ENCODE data around the gene ASGR2.
"Not testable (repeated sequence)": the region's sequence is repeated elsewhere in the genome, so short reads cannot be mapped to it uniquely, and the experiment has no call there.

ASGR2 gene
- total RNA-seq = 0 to 0.19 (median 0.09) reads per million in 3 donors

- H3K4me3 ChIP-seq (ENCODE audit: insufficient read depth, low read depth, low read length, poor library complexity, severe bottlenecking) = no peak within 1 kb of the TSS
- H3K4me1 ChIP-seq (ENCODE audit: control insufficient read depth, insufficient read depth, low read length, poor library complexity, severe bottlenecking) = no peaks in the 10 kb centered on the region
- no peak for DNase-seq
- H3K27ac ChIP-seq (ENCODE audit: insufficient read depth, low read length, poor library complexity, severe bottlenecking) = no peak within 1 kb of the TSS
- no peaks in the 10 kb centered on the region for H3K36me3 ChIP-seq (ENCODE audit: control insufficient read depth, insufficient read depth, low read length)
- no peaks in the 10 kb centered on the region for H3K27me3 ChIP-seq (replicated peaks; ENCODE audit: control insufficient read depth, insufficient read depth, low read length, poor library complexity, severe bottlenecking)
- H3K9me3 ChIP-seq (ENCODE audit: control insufficient read depth, low read length) = no peaks in the 10 kb centered on the region
These were observed at the start of gene ASGR2 for GRCh38 chr17:7114241-7114874. Gene ASGR2 (minus strand): TSS chr17:7114822. CDS start chr17:7114240, 582 bp downstream.

- not testable (repeated sequence) for H3K27ac ChIP-seq (ENCODE audit: insufficient read depth, low read length, poor library complexity, severe bottlenecking); H3K4me3 ChIP-seq (ENCODE audit: insufficient read depth, low read depth, low read length, poor library complexity, severe bottlenecking); H3K36me3 ChIP-seq (ENCODE audit: control insufficient read depth, insufficient read depth, low read length); H3K27me3 ChIP-seq (replicated peaks; ENCODE audit: control insufficient read depth, insufficient read depth, low read length, poor library complexity, severe bottlenecking); DNase-seq; H3K4me1 ChIP-seq (ENCODE audit: control insufficient read depth, insufficient read depth, low read length, poor library complexity, severe bottlenecking); H3K9me3 ChIP-seq (ENCODE audit: control insufficient read depth, low read length)
These were observed 44.9 kb upstream of the ASGR2 start for GRCh38 chr17:7159571-7159970.

- not testable (repeated sequence) for DNase-seq; H3K4me1 ChIP-seq (ENCODE audit: control insufficient read depth, insufficient read depth, low read length, poor library complexity, severe bottlenecking); H3K36me3 ChIP-seq (ENCODE audit: control insufficient read depth, insufficient read depth, low read length); H3K27ac ChIP-seq (ENCODE audit: insufficient read depth, low read length, poor library complexity, severe bottlenecking); H3K27me3 ChIP-seq (replicated peaks; ENCODE audit: control insufficient read depth, insufficient read depth, low read length, poor library complexity, severe bottlenecking); H3K9me3 ChIP-seq (ENCODE audit: control insufficient read depth, low read length); H3K4me3 ChIP-seq (ENCODE audit: insufficient read depth, low read depth, low read length, poor library complexity, severe bottlenecking)
These were observed 43.8 kb upstream of the ASGR2 start for GRCh38 chr17:7158424-7158823.

- Histone ChIP-seq H3K36me3 (ENCODE audit: control insufficient read depth, insufficient read depth, low read length) (no peaks in the 10 kb centered on the region), H3K9me3 (ENCODE audit: control insufficient read depth, low read length) (no peaks in the 10 kb centered on the region), H3K4me3 (ENCODE audit: insufficient read depth, low read depth, low read length, poor library complexity, severe bottlenecking) (no peak overlapping the region), H3K27me3 (replicated peaks; ENCODE audit: control insufficient read depth, insufficient read depth, low read length, poor library complexity, severe bottlenecking) (no peaks in the 10 kb centered on the region), H3K27ac (ENCODE audit: insufficient read depth, low read length, poor library complexity, severe bottlenecking) (no peak overlapping the region), H3K4me1 (ENCODE audit: control insufficient read depth, insufficient read depth, low read length, poor library complexity, severe bottlenecking) (no peaks in the 10 kb centered on the region)
- no peak for DNase-seq
These were observed 41.8 kb upstream of the ASGR2 start for GRCh38 chr17:7156342-7156940.

GRCh38 chr17:7147772-7148171 lies 33.1 kb upstream of the ASGR2 start:
- DNase-seq = no peak
- Histone ChIP-seq H3K4me1 (ENCODE audit: control insufficient read depth, insufficient read depth, low read length, poor library complexity, severe bottlenecking) (no peaks in the 10 kb centered on the region), H3K27ac (ENCODE audit: insufficient read depth, low read length, poor library complexity, severe bottlenecking) (no peak overlapping the region)

GRCh38 chr17:7146115-7146514 lies 31.5 kb upstream of the ASGR2 start:
- no peak for DNase-seq
- Histone ChIP-seq H3K27me3 (replicated peaks; ENCODE audit: control insufficient read depth, insufficient read depth, low read length, poor library complexity, severe bottlenecking) (no peaks in the 10 kb centered on the region), H3K4me3 (ENCODE audit: insufficient read depth, low read depth, low read length, poor library complexity, severe bottlenecking) (no peak overlapping the region), H3K27ac (ENCODE audit: insufficient read depth, low read length, poor library complexity, severe bottlenecking) (no peak overlapping the region), H3K9me3 (ENCODE audit: control insufficient read depth, low read length) (no peaks in the 10 kb centered on the region), H3K4me1 (ENCODE audit: control insufficient read depth, insufficient read depth, low read length, poor library complexity, severe bottlenecking) (no peaks in the 10 kb centered on the region), H3K36me3 (ENCODE audit: control insufficient read depth, insufficient read depth, low read length) (no peaks in the 10 kb centered on the region)

More at GRCh38 chr17:7147772-7148171, 33.1 kb upstream of the ASGR2 start:
- Histone ChIP-seq H3K36me3 (ENCODE audit: control insufficient read depth, insufficient read depth, low read length) (no peaks in the 10 kb centered on the region), H3K27me3 (replicated peaks; ENCODE audit: control insufficient read depth, insufficient read depth, low read length, poor library complexity, severe bottlenecking) (no peaks in the 10 kb centered on the region), H3K4me3 (ENCODE audit: insufficient read depth, low read depth, low read length, poor library complexity, severe bottlenecking) (no peak overlapping the region), H3K9me3 (ENCODE audit: control insufficient read depth, low read length) (no peaks in the 10 kb centered on the region)

- Histone ChIP-seq H3K4me3 (ENCODE audit: insufficient read depth, low read depth, low read length, poor library complexity, severe bottlenecking) (no peak overlapping the region), H3K9me3 (ENCODE audit: control insufficient read depth, low read length) (no peaks in the 10 kb centered on the region), H3K27me3 (replicated peaks; ENCODE audit: control insufficient read depth, insufficient read depth, low read length, poor library complexity, severe bottlenecking) (no peaks in the 10 kb centered on the region), H3K36me3 (ENCODE audit: control insufficient read depth, insufficient read depth, low read length) (no peaks in the 10 kb centered on the region), H3K27ac (ENCODE audit: insufficient read depth, low read length, poor library complexity, severe bottlenecking) (no peak overlapping the region), H3K4me1 (ENCODE audit: control insufficient read depth, insufficient read depth, low read length, poor library complexity, severe bottlenecking) (no peaks in the 10 kb centered on the region)
- DNase-seq = no peak
These were observed 29.6 kb upstream of the ASGR2 start for GRCh38 chr17:7144213-7144612.

- Histone ChIP-seq H3K27me3 (replicated peaks; ENCODE audit: control insufficient read depth, insufficient read depth, low read length, poor library complexity, severe bottlenecking) (no peaks in the 10 kb centered on the region), H3K27ac (ENCODE audit: insufficient read depth, low read length, poor library complexity, severe bottlenecking) (no peak overlapping the region), H3K4me1 (ENCODE audit: control insufficient read depth, insufficient read depth, low read length, poor library complexity, severe bottlenecking) (no peaks in the 10 kb centered on the region), H3K36me3 (ENCODE audit: control insufficient read depth, insufficient read depth, low read length) (no peaks in the 10 kb centered on the region), H3K4me3 (ENCODE audit: insufficient read depth, low read depth, low read length, poor library complexity, severe bottlenecking) (no peak overlapping the region), H3K9me3 (ENCODE audit: control insufficient read depth, low read length) (no peaks in the 10 kb centered on the region)
- no peak for DNase-seq
These were observed 27.2 kb upstream of the ASGR2 start for GRCh38 chr17:7141824-7142223.

- H3K4me1 ChIP-seq (ENCODE audit: control insufficient read depth, insufficient read depth, low read length, poor library complexity, severe bottlenecking) = no peaks in the 10 kb centered on the region
These were observed 24.8 kb upstream of the ASGR2 start for GRCh38 chr17:7139400-7139799.

GRCh38 chr17:7138800-7139381 lies 24.3 kb upstream of the ASGR2 start:
- H3K4me1 ChIP-seq (ENCODE audit: control insufficient read depth, insufficient read depth, low read length, poor library complexity, severe bottlenecking) = no peaks in the 10 kb centered on the region
- no peaks in the 10 kb centered on the region for H3K9me3 ChIP-seq (ENCODE audit: control insufficient read depth, low read length)
- no peak overlapping the region for H3K4me3 ChIP-seq (ENCODE audit: insufficient read depth, low read depth, low read length, poor library complexity, severe bottlenecking)
- no peak overlapping the region for H3K27ac ChIP-seq (ENCODE audit: insufficient read depth, low read length, poor library complexity, severe bottlenecking)
- H3K27me3 ChIP-seq (replicated peaks; ENCODE audit: control insufficient read depth, insufficient read depth, low read length, poor library complexity, severe bottlenecking) = no peaks in the 10 kb centered on the region
- no peaks in the 10 kb centered on the region for H3K36me3 ChIP-seq (ENCODE audit: control insufficient read depth, insufficient read depth, low read length)
- DNase-seq = no peak

More at GRCh38 chr17:7139400-7139799, 24.8 kb upstream of the ASGR2 start:
- no peak overlapping the region for H3K27ac ChIP-seq (ENCODE audit: insufficient read depth, low read length, poor library complexity, severe bottlenecking)
- H3K9me3 ChIP-seq (ENCODE audit: control insufficient read depth, low read length) = no peaks in the 10 kb centered on the region
- H3K4me3 ChIP-seq (ENCODE audit: insufficient read depth, low read depth, low read length, poor library complexity, severe bottlenecking) = no peak overlapping the region
- no peak for DNase-seq
- no peaks in the 10 kb centered on the region for H3K27me3 ChIP-seq (replicated peaks; ENCODE audit: control insufficient read depth, insufficient read depth, low read length, poor library complexity, severe bottlenecking)
- H3K36me3 ChIP-seq (ENCODE audit: control insufficient read depth, insufficient read depth, low read length) = no peaks in the 10 kb centered on the region
